Mesendoderm (in vitro differentiated cells): ENCODE measurements around the gene ARMC9.
"Not testable (repeated sequence)": the region's sequence is repeated elsewhere in the genome, so short reads cannot be mapped to it uniquely, and the experiment has no call there.

ENCODE experiments used
- DNase-seq: peaks from one replicate; pipeline ENCODE4 v3.0.0; 2013
- H2AK5ac ChIP-seq: 2 replicates; pipeline ENCODE4 v1.6.1; 2013; ENCODE audit warnings: low read length, inconsistent platforms
- H2BK120ac ChIP-seq: 2 replicates; pipeline ENCODE4 v1.6.1; 2013; ENCODE audit warnings: low read depth, mild to moderate bottlenecking, low read length, moderate library complexity, mixed read lengths
- H2BK15ac ChIP-seq: replicated peaks from 2 replicates; pipeline ENCODE4 v1.6.1; 2013; ENCODE audit warnings: low read depth, mild to moderate bottlenecking, moderate library complexity
- H2BK5ac ChIP-seq: 2 replicates; pipeline ENCODE4 v1.6.1; 2013; ENCODE audit warnings: low read length, inconsistent platforms
- H3K18ac ChIP-seq: 2 replicates; pipeline ENCODE4 v1.6.1; 2013; ENCODE audit warnings: mild to moderate bottlenecking, low read length, mixed read lengths
- H3K23ac ChIP-seq: one replicate; pipeline ENCODE4 v1.6.1; 2013; ENCODE audit warnings: low read length
- H3K27ac ChIP-seq: 2 replicates; pipeline ENCODE4 v1.5.1; 2013; ENCODE audit warnings: low read depth, mild to moderate bottlenecking, inconsistent platforms, low read length, moderate library complexity
- H3K27me3 ChIP-seq: 2 replicates; pipeline ENCODE4 v1.6.1; 2013; ENCODE audit warnings: low read length, control low read depth, mild to moderate bottlenecking, inconsistent platforms; ENCODE audit not compliant: insufficient read depth, poor library complexity
- H3K36me3 ChIP-seq: 2 replicates; pipeline ENCODE4 v1.6.1; 2013; ENCODE audit warnings: low read length, inconsistent platforms; ENCODE audit not compliant: control insufficient read depth, insufficient read depth
- H3K4ac ChIP-seq: one replicate; pipeline ENCODE4 v1.6.1; 2013; ENCODE audit warnings: low read depth, mild to moderate bottlenecking, low read length, moderate library complexity
- H3K4me1 ChIP-seq: 2 replicates; pipeline ENCODE4 v1.6.1; 2013; ENCODE audit warnings: low read depth, low read length, inconsistent platforms; ENCODE audit not compliant: control insufficient read depth
- H3K4me2 ChIP-seq: 2 replicates; pipeline ENCODE4 v1.6.1; 2013; ENCODE audit warnings: low read length
- H3K4me3 ChIP-seq: 2 replicates; pipeline ENCODE4 v1.5.1; 2013; ENCODE audit warnings: mild to moderate bottlenecking, low read length
- H3K56ac ChIP-seq: one replicate; pipeline ENCODE4 v1.6.1; 2013; ENCODE audit warnings: low read length
- H3K79me1 ChIP-seq: 2 replicates; pipeline ENCODE4 v1.6.1; 2013; ENCODE audit warnings: low read length, inconsistent platforms
- H3K79me2 ChIP-seq: 2 replicates; pipeline ENCODE4 v1.6.1; 2013; ENCODE audit warnings: mild to moderate bottlenecking, low read length; ENCODE audit not compliant: control insufficient read depth, insufficient read depth
- H3K9ac ChIP-seq: 2 replicates; pipeline ENCODE4 v1.6.1; 2013; ENCODE audit warnings: low read length, inconsistent platforms
- H4K5ac ChIP-seq: one replicate; pipeline ENCODE4 v1.6.1; 2013; ENCODE audit warnings: low read length
- H4K8ac ChIP-seq: one replicate; pipeline ENCODE4 v1.6.1; 2013; ENCODE audit warnings: low read depth, mild to moderate bottlenecking, control low read depth, low read length, moderate library complexity
- WGBS: extraction: QIAGEN DNeasy Blood & Tissue Kit; methylation state at CpG from one replicate; pipeline ENCODE4 v1.1.7; 2013; ENCODE audit warnings: low lambda C conversion rate, missing lambda C conversion rate; ENCODE audit not compliant: insufficient coverage; ENCODE audit errors: extremely low coverage; 5-methylcytosine and 5-hydroxymethylcytosine counted together

The ARMC9 gene

GRCh38 chr2:231400681-231401080 is 202.2 kb downstream of the ARMC9 start:
- peak overlapping the region; percentile 66 for H3K23ac ChIP-seq
- not testable (repeated sequence) for H3K4ac ChIP-seq, H3K79me1 ChIP-seq, H3K18ac ChIP-seq, H3K27me3 ChIP-seq, H4K8ac ChIP-seq, H3K4me1 ChIP-seq, H3K36me3 ChIP-seq, H4K5ac ChIP-seq, H2BK15ac ChIP-seq, H2AK5ac ChIP-seq, H2BK120ac ChIP-seq, DNase-seq, H3K4me3 ChIP-seq
- H3K56ac ChIP-seq = peak overlapping the region; percentile 80
- peak overlapping the region; percentile 15 for H3K4me2 ChIP-seq
- peak overlapping the region; percentile 2 for H3K27ac ChIP-seq
- WGBS = no CpG with 5 or more reads among the region's 8 CpGs
- peak overlapping the region; percentile 76 for H2BK5ac ChIP-seq
- H3K9ac ChIP-seq = peak overlapping the region; percentile 53
- H3K79me2 ChIP-seq = peaks cover 40% of the 10 kb centered on the region

GRCh38 chr2:231401101-231401500 is 202.7 kb downstream of the ARMC9 start:
- H3K23ac ChIP-seq, H2BK15ac ChIP-seq, H2BK120ac ChIP-seq, H3K18ac ChIP-seq, H3K9ac ChIP-seq, DNase-seq, H3K4ac ChIP-seq, H3K56ac ChIP-seq, H3K4me1 ChIP-seq, H3K4me3 ChIP-seq, H3K79me1 ChIP-seq, H3K4me2 ChIP-seq, H3K27me3 ChIP-seq, H4K8ac ChIP-seq, H3K27ac ChIP-seq, H2AK5ac ChIP-seq, H3K36me3 ChIP-seq, H4K5ac ChIP-seq, H2BK5ac ChIP-seq: not testable (repeated sequence)
- peaks cover 38% of the 10 kb centered on the region for H3K79me2 ChIP-seq
- WGBS = no CpG with 5 or more reads among the region's 23 CpGs

- H2AK5ac ChIP-seq, H3K27me3 ChIP-seq, H3K56ac ChIP-seq, H3K4me3 ChIP-seq, H3K4me2 ChIP-seq, H3K23ac ChIP-seq, H3K4me1 ChIP-seq, H4K5ac ChIP-seq, H2BK15ac ChIP-seq, H3K36me3 ChIP-seq, H3K4ac ChIP-seq, H3K79me1 ChIP-seq, H3K18ac ChIP-seq, H3K27ac ChIP-seq, H2BK5ac ChIP-seq, H3K9ac ChIP-seq, H4K8ac ChIP-seq, H2BK120ac ChIP-seq: not testable (repeated sequence)
- DNase-seq = peak; percentile 46
- WGBS = no CpG with 5 or more reads among the region's 14 CpGs
- H3K79me2 ChIP-seq = peaks cover 13% of the 10 kb centered on the region
Observed at GRCh38 chr2:231403421-231404182, 205.2 kb downstream of the ARMC9 start.

GRCh38 chr2:231404183-231404578 is 205.8 kb downstream of the ARMC9 start:
- H3K23ac ChIP-seq, DNase-seq, H3K4ac ChIP-seq, H4K5ac ChIP-seq, H2BK5ac ChIP-seq, H3K79me1 ChIP-seq, H2AK5ac ChIP-seq, H3K4me3 ChIP-seq, H3K4me2 ChIP-seq, H3K56ac ChIP-seq, H3K27ac ChIP-seq, H2BK120ac ChIP-seq, H3K9ac ChIP-seq, H4K8ac ChIP-seq, H2BK15ac ChIP-seq, H3K27me3 ChIP-seq, H3K79me2 ChIP-seq, H3K4me1 ChIP-seq, H3K18ac ChIP-seq, H3K36me3 ChIP-seq: not testable (repeated sequence)
- no CpG with 5 or more reads among the region's 16 CpGs for WGBS

GRCh38 chr2:231405601-231406367 is 207.4 kb downstream of the ARMC9 start:
- H3K4me2 ChIP-seq, H3K23ac ChIP-seq, H3K27me3 ChIP-seq, DNase-seq, H3K27ac ChIP-seq, H3K4ac ChIP-seq, H3K4me3 ChIP-seq, H4K5ac ChIP-seq, H3K79me2 ChIP-seq, H3K36me3 ChIP-seq, H2BK15ac ChIP-seq, H3K9ac ChIP-seq, H2AK5ac ChIP-seq, H2BK5ac ChIP-seq, H2BK120ac ChIP-seq, H3K4me1 ChIP-seq, H3K18ac ChIP-seq, H3K79me1 ChIP-seq: not testable (repeated sequence)
- WGBS = no CpG with 5 or more reads among the region's 16 CpGs
- H4K8ac ChIP-seq = peak overlapping the region; percentile 77
- peak overlapping the region; percentile 56 for H3K56ac ChIP-seq
